DMS53 (cell line): ENCODE results near the gene CCL3.
"Not testable (repeated sequence)": the region's sequence is repeated elsewhere in the genome, so short reads cannot be mapped to it uniquely, and the experiment has no call there.

Experiments used
- DNase-seq: peaks from one replicate; lab custom pipeline; 2025; lab: John Stamatoyannopoulos, UW

The CCL3 gene

DNA sequence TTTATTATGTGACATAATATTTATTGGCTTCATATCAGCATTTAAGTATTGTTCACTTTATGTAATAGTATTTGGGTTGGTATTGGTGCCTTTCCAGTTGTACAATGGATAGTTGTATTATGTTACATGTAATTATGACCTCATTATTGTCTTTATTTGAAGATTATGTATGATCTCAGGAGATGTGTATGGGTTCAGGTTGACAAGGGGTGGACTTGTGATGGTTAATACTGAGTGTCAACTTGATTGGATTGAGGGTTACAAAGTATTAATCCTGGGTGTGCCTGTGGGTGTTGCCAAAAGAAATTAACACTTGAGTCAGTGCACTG, 25.7 kb upstream of the CCL3 start:
- not testable (repeated sequence) for DNase-seq

DNA sequence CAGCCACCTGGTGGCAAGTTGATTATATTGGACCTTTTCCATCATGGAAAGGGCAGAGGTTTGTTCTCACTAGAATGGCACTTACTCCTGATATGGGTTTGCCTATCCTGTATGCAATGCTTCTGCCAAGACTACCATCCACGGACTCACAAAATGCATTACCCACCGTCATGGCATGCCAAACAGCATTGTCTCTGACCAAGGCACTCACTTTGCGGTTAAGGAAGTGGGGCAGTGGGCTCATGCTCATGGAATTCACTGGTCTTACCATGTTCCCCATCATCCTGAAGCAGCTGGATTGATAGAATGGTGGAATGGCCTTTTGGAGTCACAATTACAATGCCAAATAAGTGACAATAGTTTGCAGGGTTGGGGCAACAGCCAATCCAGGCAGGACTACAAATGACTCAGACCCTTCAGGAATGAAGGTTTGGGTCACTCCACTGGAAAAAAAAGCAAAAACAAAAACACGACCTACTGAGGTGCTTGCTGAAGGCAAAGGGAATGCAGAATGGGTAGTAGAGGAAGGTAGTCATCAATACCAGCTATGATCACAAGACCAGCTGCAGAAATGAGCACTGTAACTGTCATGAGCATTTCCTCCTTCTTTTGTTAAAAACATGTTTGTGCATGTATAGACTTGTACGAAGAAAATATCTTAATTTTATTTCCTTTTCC, 25.2 kb upstream of the CCL3 start:
- DNase-seq, result not testable (repeated sequence)

DNA sequence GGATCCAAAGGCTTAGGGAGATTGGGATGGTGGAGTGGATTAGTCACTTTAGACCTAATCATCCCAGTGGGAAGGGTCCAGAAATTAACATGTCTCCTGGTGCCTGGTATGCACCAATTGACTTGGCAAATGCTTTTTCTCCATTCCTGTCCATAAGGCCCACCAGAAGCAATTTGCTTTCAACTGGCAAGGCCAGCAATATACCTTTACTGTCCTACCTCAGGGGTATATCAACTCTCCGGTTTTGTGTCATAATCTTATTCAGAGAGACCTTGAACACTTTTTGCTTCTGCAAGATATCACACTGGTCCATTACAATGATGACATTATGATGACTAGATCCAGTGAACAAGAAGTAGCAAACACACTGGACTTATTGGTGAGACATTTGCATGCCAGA, 23.2 kb upstream of the CCL3 start:
- not testable (repeated sequence) for DNase-seq

DNA sequence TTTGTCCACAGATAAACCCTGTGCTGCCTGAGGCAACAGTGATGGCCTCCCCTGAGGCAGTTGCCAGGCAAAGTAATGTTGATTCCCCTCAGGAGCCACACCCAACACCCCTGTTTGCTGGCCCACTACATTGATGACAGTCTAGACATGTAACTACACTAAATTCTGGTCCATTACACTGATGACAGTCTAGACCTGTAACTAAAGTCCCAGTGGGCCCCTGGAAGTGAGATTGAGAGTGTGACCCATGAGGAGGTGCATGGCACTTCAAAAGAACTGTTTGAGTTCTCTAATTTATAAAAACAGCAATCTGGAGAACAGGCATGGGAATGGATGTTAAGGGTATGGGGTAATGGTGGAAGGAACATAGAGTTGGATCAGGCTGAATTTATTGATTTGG, 22.6 kb upstream of the CCL3 start:
- no peak for DNase-seq

DNA sequence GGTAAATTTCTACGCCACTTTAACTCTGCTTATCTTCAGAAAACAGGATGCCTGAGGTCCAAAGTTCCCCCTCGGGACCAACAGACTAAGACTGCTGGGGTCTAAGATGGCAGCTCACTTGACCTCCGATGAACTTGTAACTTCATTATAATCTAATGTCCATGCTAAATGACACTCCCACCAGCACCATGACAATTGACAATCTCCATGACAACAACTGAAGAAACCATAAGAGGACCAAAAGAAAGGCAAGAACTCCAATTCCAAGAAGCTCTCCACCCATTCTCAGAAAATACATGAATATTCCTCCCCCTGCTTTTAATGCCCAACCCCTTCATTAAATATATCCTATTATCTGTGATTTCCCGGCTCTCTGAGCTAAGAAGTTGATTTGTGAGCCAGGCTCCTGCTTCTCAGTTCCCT, 21.1 kb upstream of the CCL3 start:
- no peak for DNase-seq

DNA sequence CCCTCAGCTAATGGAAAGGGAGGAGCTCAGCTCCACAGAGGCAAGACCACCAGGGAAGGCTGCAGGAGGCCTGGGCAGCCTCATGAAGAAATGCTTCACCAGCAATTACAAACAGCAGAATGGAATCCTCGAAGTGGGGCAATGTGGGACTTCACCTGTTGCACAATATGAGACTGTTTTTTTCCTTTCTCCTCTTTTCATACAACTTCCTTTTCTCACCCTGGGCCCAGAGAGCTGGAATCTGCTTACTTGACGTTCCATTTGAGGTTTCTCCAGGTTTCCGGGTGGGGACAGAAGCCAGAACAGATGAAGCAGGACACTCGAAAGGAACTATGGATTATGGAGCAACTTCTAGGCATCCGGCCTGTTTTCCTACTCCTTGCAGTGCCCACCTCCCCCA, 18.3 kb upstream of the CCL3 start:
- DNase-seq, result not testable (repeated sequence)

DNA sequence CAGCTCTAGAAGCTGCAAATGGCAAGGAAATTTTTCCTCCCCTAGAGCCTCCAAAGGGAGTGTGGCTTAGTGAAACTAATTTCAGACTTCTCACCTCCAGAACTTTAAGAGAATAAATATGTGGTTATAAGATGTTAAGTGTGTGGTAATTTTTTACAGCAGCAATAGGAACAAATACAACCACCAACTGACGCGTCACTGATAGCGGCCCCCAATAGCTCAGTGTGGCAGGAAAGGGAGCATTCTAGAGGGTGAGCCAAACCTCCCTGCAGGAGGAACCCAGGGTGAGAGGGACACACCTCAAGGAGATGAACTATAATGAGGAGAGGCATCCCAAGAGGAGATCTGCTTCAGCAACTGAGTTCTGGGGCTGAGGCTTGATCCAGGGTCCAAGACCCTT, 17.7 kb upstream of the CCL3 start:
- no peak for DNase-seq

DNA sequence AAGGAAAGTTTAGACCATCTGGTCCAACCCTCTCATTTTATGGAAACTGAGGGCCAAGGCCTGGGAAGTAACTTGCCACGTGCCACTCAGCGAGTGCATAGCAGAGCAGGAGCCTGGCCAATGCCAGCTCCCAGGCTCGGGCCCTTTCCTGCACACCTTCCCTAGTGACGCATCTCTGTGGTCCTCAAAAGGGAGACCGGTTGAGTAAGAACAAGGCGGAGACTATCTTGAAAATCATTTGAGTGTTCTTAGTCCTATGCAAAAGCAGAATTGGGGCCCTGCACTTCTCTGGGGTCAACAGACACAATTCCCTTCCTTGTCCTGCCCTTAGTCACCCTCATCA, 16.5 kb upstream of the CCL3 start:
- no peak for DNase-seq

DNA sequence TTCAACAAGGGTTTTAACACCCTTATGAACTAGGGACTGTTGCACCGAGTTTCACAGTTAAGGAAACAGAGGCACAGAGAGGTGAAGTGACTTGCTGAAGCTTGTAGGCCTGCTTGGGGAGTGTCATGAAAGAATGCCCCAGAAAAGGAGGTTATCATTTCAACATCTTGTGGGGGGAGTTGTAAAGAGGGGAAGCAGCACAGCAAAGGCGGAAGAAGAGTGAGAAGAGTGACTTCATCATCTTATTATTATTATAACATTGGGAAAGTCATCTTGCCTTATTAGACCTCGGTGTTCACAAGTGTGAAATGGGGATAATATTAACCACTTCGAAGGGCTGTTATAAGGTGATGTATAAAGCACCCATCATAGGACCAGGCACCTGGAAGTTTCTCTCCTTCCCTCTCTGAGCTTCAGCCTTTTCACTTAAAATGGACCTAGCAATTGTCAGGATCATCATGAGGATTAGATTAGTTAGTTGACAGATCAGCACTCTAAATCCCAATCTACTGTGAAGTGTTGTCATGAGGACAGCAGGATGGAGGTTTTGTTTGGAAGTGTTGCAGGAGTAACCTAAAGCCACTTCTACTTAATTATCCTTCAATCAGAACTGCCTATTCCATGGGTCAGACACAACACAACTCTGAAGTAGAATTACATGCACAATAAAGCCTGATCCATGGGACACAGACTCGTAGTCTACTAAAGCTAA, 16.0 kb upstream of the CCL3 start:
- DNase-seq, result no peak

DNA sequence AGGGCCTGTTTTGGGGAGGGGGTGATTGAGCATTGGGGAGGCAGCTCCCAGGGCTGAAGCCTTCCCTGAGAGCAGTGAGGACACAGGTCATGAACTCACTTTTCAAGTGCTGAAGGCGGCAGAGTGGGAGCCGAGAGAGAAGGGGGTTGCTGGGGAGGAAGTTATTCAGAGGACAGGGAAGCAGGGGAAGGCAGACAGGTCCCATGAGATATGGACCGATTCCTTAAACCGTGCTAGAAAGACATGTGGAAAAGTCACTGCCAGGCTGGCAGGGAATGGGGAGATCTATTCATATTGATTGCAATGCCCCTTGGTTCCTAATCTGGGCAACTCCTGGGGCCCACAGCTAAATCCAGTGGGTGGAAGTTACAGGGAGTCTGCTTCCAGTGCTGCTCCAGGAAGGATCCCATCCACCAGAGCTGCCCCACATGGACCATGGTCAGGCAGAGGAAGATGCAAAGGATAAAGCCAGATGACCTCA, 14.8 kb upstream of the CCL3 start:
- DNase-seq, result no peak

DNA sequence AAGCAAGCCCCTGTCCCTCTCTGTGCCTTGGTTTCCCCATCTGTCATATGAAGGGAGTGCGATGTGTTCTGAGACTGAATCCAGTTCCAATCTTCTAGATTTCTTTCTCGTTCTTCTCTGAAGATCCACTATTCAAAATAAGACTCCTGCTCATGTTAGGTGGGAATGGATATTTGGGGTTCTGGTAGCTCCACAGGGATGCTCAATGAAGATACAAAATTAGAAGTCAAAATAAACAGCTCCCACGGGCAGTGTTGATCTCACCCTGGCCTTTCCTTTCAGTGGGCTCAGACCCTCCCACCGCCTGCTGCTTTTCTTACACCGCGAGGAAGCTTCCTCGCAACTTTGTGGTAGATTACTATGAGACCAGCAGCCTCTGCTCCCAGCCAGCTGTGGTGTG, 14.3 kb upstream of the CCL3 start:
- DNase-seq, result not testable (repeated sequence)

DNA sequence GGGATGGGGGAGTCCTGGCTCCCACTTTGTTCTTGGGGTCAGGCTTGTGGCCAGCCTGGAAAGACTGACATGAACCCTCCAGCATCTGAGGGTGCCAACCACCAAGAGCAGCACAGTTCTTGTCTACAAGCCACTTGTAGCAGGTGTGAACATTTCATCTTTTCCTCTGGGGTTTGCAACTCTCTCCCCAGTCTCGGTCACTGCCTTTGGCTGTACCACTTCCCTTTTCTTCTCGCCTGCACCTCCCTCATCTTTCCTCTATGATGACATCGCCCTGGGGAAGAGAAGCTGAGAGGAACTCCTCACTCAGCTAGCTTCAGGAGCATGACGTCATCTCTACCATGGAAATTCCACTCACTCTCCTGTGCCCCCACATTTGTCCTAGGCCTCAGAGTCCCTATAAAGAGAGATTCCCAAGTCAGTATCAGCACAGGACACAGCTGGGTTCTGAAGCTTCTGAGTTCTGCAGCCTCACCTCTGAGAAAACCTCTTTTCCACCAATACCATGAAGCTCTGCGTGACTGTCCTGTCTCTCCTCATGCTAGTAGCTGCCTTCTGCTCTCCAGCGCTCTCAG, 13.5 kb upstream of the CCL3 start, which contains the start of gene CCL4:
TSS of gene CCL4 (plus strand) at position 427 of the 575 bp plus-strand sequence. CDS start at position 506, 79 bp downstream.
- not testable (repeated sequence) for DNase-seq

DNA sequence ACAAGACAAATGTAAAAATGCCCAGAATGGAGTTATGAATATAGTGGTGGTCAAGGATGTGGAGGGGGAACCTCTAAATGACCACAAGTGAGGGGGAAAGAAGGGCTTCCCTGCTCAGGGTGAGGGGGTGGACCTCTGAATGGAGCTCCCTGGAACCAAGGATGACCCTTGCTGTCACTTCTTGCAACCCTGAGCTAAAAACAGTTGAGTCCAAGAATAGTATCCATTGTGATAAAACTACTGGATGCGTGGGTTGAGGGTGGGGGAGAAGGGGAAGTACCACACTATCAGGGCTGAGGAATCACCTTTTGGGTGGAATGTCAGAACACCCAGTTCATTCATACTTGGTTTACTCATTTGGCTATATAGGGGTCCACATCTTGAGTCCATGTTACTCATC, 9.1 kb upstream of the CCL3 start:
- not testable (repeated sequence) for DNase-seq

DNA sequence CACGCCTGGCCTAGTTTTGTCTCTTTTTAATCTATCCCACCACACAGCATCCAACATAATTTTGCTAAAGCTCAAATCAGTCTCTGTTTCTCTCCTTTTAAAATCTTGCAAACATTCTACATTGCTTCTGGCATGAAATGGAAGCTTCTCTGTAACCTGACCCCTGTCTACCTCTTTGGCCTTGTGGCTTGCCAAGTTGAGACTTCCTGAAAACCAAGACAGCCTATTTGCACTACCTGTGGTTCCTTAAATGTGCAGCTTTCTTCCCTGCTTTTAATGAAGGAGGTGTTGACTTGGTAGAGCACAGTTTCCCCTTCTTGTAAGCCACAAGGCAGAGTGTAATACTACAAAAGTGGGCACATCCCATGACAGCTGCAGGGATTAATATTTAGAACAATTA, 6.0 kb upstream of the CCL3 start:
- DNase-seq, result no peak

DNA sequence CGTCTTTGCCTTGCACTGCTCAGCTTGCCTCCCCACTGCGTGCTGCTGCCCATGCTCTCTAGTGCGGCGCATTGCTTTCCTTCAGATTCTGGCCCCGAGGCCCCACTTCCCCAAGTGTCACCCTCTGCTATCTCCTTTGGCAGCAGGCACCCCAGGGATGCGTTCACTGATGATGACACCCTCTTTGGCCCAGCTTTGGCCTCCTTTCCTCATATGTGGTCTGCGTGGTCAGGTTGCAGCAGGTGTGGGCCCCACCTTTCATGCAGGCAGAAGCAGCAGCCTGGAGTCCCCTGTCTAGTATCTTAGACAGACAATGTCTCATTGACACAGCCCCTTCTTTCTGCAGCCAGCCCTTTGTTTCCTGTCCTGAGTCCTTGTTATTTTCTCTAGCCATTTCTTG, 4.8 kb upstream of the CCL3 start:
- DNase-seq, result no peak

DNA sequence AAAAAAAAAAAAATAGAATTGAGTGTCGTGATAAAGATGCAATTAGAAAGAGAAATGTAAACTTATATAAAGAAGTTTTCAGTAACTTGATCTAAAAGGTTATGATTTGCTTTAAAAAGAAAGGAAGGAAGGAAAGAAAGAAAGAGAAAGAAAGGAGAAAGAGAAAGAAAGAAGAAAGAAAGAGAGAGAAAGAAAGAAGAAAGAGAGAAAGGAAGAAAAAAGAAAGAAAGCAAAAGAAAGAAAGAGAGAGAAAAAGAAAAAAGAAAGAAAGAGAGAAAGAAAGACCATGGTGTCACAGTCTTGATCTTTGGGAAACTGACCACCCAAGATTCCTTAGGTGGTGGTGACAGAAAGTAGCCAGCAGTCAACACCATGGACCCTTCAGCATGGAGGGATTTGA, 4.3 kb upstream of the CCL3 start:
- no peak for DNase-seq

DNA sequence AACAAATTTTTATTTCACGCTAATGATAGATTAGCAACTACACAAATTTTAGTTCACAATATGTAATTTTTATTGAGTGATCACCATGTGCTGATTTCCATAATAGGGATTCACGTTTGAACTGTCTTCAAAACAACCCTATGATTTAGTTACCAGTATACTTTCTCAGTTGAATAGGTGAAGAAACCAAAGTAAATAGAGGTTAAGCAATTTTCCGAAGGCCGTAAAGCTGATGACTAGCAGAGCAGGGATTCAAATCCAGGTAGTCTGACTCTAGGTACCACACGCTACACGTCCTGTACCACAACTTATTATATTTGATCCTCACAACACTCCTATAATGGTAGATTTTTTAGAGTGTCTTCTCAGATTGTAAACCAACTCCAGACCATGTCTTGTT, 2.8 kb upstream of the CCL3 start:
- DNase-seq, result not testable (repeated sequence)

DNA sequence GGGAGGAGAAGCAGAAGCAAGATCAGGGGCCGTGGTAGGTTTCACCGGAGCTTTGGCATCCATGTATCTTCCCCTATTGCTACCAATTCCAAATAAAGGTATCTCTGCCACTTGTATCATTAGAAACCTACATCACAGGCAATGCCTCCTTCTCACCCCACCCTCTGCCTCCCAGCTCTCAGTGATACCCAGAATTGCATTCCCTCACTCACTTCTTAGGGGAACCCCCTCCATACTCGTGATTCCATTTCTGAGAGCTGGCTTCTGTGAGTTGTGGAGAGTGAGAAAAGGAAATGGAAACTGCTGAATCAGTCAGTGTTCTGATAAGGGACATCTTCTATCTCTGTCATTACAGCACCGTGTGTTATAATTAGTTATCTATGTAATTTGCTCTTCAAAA, 2.3 kb upstream of the CCL3 start:
- DNase-seq, result no peak

DNA sequence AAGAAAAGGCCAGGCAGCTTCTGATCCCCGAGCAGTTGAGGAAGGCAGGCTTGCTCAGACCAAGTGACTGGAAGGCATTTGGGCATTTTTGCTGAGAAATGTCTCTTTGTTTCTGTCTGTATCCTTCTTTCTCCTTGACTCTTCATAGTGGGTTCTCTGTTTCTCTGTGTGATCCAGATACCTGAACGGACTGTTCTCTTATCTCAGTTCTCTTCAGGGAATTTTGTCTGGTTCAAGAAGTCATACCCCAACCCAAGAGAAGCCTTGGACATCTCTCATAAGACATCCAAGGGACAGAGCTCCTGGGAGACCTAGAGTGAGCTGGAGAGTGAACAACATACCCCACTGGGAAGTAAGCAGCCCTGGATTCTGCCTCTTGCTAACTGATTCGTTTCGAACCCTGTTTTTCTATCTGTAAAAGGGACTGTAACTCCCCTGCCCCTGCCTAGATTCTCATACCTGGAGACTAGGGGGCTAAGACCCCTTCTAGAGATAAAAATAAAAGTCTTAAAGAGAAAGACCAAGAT, 541 bp downstream of the CCL3 start:
- no peak for DNase-seq

DNA sequence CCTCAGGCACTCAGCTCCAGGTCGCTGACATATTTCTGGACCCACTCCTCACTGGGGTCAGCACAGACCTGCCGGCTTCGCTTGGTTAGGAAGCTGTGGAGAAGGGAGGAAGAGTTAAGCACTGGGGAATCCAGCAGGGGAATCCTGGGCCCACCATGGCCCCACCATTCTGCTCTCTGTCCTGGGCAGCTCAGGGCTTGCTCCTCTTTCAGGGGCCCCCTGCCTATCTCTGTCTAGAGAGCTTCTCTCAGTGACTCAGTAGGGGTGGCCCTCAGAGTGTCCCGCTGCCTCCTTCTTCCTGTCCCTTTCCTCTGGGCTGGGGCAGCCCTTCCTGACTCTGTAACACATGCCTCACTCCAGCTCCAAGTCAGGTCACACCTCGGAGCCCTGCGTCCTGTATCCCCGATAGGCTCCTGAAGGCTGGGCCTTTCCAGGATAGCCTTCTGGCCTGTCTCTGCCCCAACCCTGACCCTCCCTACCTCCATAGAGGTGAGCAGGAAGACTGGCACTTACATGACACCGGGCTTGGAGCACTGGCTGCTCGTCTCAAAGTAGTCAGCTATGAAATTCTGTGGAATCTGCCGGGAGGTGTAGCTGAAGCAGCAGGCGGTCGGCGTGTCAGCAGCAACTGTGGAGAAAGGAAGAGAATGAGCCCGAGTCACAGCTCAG, 1.1 kb downstream of the CCL3 start:
- DNase-seq, result no peak

DNA sequence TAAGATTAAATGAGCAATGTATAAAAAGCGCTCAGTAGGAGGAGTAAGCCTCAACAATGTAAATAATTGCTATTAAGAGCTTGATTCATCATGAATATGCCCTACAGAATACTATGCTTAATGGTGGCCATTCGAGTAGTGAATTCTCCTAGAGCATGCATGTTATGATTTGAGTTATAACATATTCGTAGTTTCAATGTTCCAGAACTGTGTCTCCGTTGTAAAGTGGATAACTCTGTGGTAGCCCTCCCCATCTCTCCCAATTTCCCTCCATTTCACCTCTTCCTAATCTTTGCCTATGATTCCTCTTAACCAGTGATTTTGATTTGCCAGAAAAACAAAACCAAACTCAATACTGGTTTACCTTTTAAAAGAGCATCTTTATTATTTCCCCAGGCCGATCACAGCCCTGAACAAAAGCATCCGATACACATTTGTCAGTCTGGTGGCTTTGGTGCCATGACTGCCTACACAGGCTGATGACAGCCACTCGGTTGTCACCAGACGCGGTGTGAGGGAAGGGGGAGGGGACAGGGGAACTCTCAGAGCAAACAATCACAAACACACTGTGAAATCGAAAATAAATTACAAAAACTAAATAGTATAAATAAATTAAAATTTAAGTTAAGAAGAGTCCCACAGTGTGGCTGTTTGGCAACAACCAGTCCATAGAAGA, 1.9 kb downstream of the CCL3 start:
- not testable (repeated sequence) for DNase-seq

DNA sequence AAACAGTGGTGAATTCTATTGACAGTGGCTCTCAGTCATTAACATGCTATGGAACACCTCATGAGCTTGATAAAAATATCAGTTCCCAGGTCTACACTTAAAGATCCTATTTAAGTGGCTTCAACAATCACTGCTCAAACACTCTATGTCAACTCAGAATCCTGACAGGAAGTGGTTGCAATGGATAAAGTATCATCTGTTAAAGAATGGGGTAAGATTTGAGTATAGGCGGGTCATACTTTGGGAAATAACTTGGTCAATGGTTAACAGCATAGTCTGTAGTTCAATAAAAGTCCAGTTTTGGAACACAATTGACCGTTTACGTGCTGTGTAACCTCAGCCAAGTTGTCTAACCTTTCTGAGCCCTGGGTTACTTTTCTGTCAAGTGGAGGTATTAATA, 2.5 kb downstream of the CCL3 start:
- not testable (repeated sequence) for DNase-seq
